GM12878 (cell line): ENCODE results near the gene LTB. TPM values are rescaled to one million over a fixed set of nuclear protein-coding genes. Genes with fewer than 3 reads are reported as not detected.
A peak's percentile ranks its signal among the peaks of the same experiment; 100 is the strongest.

ENCODE experiments used
- CHD1 ChIP-seq: IDR thresholded peaks from 2 replicates; pipeline ENCODE4 v1.6.1; 2012; ENCODE audit warnings: low read depth, low read length, improper control_type of control experiment
- CHD4 ChIP-seq: fragments of 200-600 bp; sonication (generic); IDR thresholded peaks from 2 replicates; pipeline ENCODE4 v1.6.1; 2016; ENCODE audit warnings: mild to moderate bottlenecking
- CREM ChIP-seq: IDR thresholded peaks from 2 replicates; pipeline ENCODE4 v1.6.1; 2014; ENCODE audit warnings: antibody characterized with exemption, low read depth
- CUX1 ChIP-seq: IDR thresholded peaks from 2 replicates; pipeline ENCODE4 v1.6.1; 2012; ENCODE audit warnings: improper control_type of control experiment, low read depth, low read length; ENCODE audit not compliant: insufficient replicate concordance
- ETV6 ChIP-seq, 2 experiments: fragments of 450-650 bp in 1 of 2; IDR thresholded peaks in 1 of 2; conservative IDR thresholded peaks in 1 of 2; 2 replicates each; pipeline ENCODE4 v1.6.1; 2014; ENCODE audit warnings: antibody characterized with exemption in 1 of 2, borderline replicate concordance in 1 of 2, low read depth in 1 of 2, mild to moderate bottlenecking in 1 of 2, moderate library complexity in 1 of 2
- GATAD2B ChIP-seq: fragments of 450-650 bp; conservative IDR thresholded peaks from 2 replicates; pipeline ENCODE4 v1.6.1; 2017; ENCODE audit warnings: low read depth, mild to moderate bottlenecking, moderate library complexity
- HCFC1 ChIP-seq: fragments of 150-350 bp; IDR thresholded peaks from 2 replicates; pipeline ENCODE4 v1.6.1; 2014; ENCODE audit warnings: low read length
- HDAC2 ChIP-seq: fragments of 200-600 bp; sonication (generic); IDR thresholded peaks from 2 replicates; pipeline ENCODE4 v1.6.1; 2017
- IRF3 ChIP-seq: fragments of 450-650 bp; IDR thresholded peaks from 2 replicates; pipeline ENCODE4 v1.6.1; 2014; ENCODE audit warnings: mild to moderate bottlenecking
- KLF5 ChIP-seq: fragments of 450-650 bp; IDR thresholded peaks from 2 replicates; pipeline ENCODE4 v1.6.1; 2014; ENCODE audit warnings: mild to moderate bottlenecking; ENCODE audit not compliant: partially characterized antibody
- MLLT1 ChIP-seq: fragments of 450-650 bp; IDR thresholded peaks from 2 replicates; pipeline ENCODE4 v1.6.1; 2016; ENCODE audit warnings: mild to moderate bottlenecking
- NFXL1 ChIP-seq: fragments of 450-650 bp; IDR thresholded peaks from 2 replicates; pipeline ENCODE4 v1.6.1; 2017; ENCODE audit warnings: antibody characterized with exemption, mild to moderate bottlenecking, borderline replicate concordance
- POLR2A ChIP-seq: IDR thresholded peaks from 2 replicates; pipeline ENCODE4 v1.6.1; 2011; ENCODE audit warnings: low read depth, mild to moderate bottlenecking, low read length
- REST ChIP-seq: IDR thresholded peaks from 2 replicates; pipeline ENCODE4 v1.6.1; 2012; ENCODE audit warnings: mild to moderate bottlenecking, low read depth, low read length
- RFX5 ChIP-seq: IDR thresholded peaks from 2 replicates; pipeline ENCODE4 v1.6.1; 2011; ENCODE audit warnings: low read depth, low read length, improper control_type of control experiment
- SUZ12 ChIP-seq: fragments of 200-600 bp; sonication (generic); IDR thresholded peaks from one replicate; pipeline ENCODE4 v1.6.1; 2018; ENCODE audit warnings: antibody characterized with exemption, mild to moderate bottlenecking; ENCODE audit not compliant: unreplicated experiment
- WRNIP1 ChIP-seq: IDR thresholded peaks from 2 replicates; pipeline ENCODE4 v1.6.1; 2011; ENCODE audit warnings: low read depth, low read length, improper control_type of control experiment, borderline replicate concordance
- ZBED1 ChIP-seq: IDR thresholded peaks from 2 replicates; pipeline ENCODE4 v1.6.1; 2016; ENCODE audit warnings: borderline replicate concordance
- ZNF207 ChIP-seq: fragments of 450-650 bp; IDR thresholded peaks from 2 replicates; pipeline ENCODE4 v1.6.1; 2014; ENCODE audit warnings: antibody characterized with exemption, mild to moderate bottlenecking, borderline replicate concordance
- polyA plus RNA-seq, 11 experiments: library from polyadenylated mRNA; depleted of rRNA in 4 of 11; unstranded in 6 of 11; stranded (reverse) in 5 of 11; fragments of >200 nt; fragmentation: Nextera tagmentation in 4 of 11; fragmentation: Illumina TruSeq in 1 of 11; extraction: Ambion mirVana in 4 of 11; extraction: Trizol in 1 of 11; gene quantifications; 1 replicate in 1 of 11; 2 replicates in 10 of 11; pipeline versions ENCODE4 v1.2.1 to v1.2.3, GENCODE V29; 2011 to 2016; ENCODE audit warnings: inconsistent platforms in 2 of 11, missing spikeins in 2 of 11, low read depth in 1 of 11
- total RNA-seq, 4 experiments: library from RNA; depleted of rRNA in 3 of 4; stranded (reverse); fragments of >200 nt in 3 of 4; fragmentation: Illumina TruSeq in 1 of 4; extraction: Trizol in 1 of 4; gene quantifications; 2 replicates each; pipeline versions ENCODE4 v1.2.1 to v1.2.3, GENCODE V29; 2013 to 2021

LTB gene
- total and polyA plus RNA-seq, 10 of the 15 experiments (the other 5 are each of a cell fraction or from before 2014, with no cell fraction given), result 0.71 to 74.3 (median 20.0) TPM

- TF ChIP-seq NFXL1 (no peak), HDAC2 (no peak), IRF3 (peak; percentile 54; the same call in 1 of the 2 replicates), CUX1 (no peak), HCFC1 (0 out of 2 replicates have a peak, but pooled peaks have one; percentile 46), WRNIP1 (no peak; the same call in 1 of the 2 replicates), CHD1 (peak; percentile 69), POLR2A (peak; percentile 96), CHD4 (no peak), REST (peak; percentile 61), GATAD2B (peak; percentile 88), RFX5 (no peak), ETV6 (conservative IDR thresholded peaks at IDR 0.05 in 1 of 2, IDR thresholded peaks at IDR 0.05 in 1 of 2; ENCODE audit: borderline replicate concordance in 1 of 2, low read depth in 1 of 2) (peak in 1 of 2 experiments; percentile 87; a peak in 2 of 4 replicates), CREM (peak; percentile 61), ZNF207 (peak; percentile 36), KLF5 (peak; percentile 70), ZBED1 (peak; percentile 72), SUZ12 (no peak), MLLT1 (peak; percentile 98)
These were observed 40.3 kb downstream of the LTB start, which contains the start of gene DDX39B (continued) for GRCh38 chr6:31541658-31542521.
